Upper lobe of left lung (tissue), 6 donors: Measurements from ENCODE around the gene FNDC3B. TPM values are rescaled to one million over a fixed set of nuclear protein-coding genes. Genes with fewer than 3 reads are reported as not detected.

ENCODE experiments used
- ATAC-seq, 2 donors: fragments of 200-7000 bp; cut with Tn5 transposase; one replicate each; pipeline ENCODE4 v1.9.1; 2022; ENCODE audit warnings: mild to moderate bottlenecking in 2 of 2, moderate library complexity in 2 of 2; ENCODE audit not compliant: low FRiP score in 2 of 2
- DNase-seq, 2 donors: peaks; one replicate each; pipeline ENCODE4 v3.0.0-alpha.2; 2019 to 2020
- H3K27ac ChIP-seq, 4 donors: fragments of 200-600 bp; sonication (generic); one replicate each; pipeline ENCODE4 v1.5.1; 2016 to 2019
- H3K27me3 ChIP-seq, 4 donors: fragments of 200-600 bp; sonication (generic); one replicate each; pipeline ENCODE4 v1.5.1; 2017 to 2019
- H3K36me3 ChIP-seq, 4 donors: fragments of 200-600 bp; sonication (generic); one replicate each; pipeline ENCODE4 v1.5.1; 2016 to 2019
- H3K4me1 ChIP-seq, 4 donors: fragments of 200-600 bp; sonication (generic); one replicate each; pipeline ENCODE4 v1.5.1; 2018 to 2019
- H3K4me3 ChIP-seq, 4 donors: fragments of 200-600 bp; sonication (generic); one replicate each; pipeline ENCODE4 v1.5.1; 2017 to 2019; ENCODE audit warnings: mild to moderate bottlenecking in 2 of 4, moderate library complexity in 1 of 4
- H3K9me3 ChIP-seq, 4 donors: fragments of 200-600 bp; sonication (generic); one replicate each; pipeline ENCODE4 v1.5.1; 2018 to 2019
- CTCF ChIP-seq, 6 experiments: fragments of 450-650 bp in 4 of 6; fragments of 200-600 bp in 2 of 6; sonication (generic) in 2 of 6; IDR thresholded peaks; one replicate each; pipeline ENCODE4 v1.5.1; 2016 to 2019; ENCODE audit warnings: antibody characterized with exemption in 6 of 6
- EP300 ChIP-seq, 4 donors: sonication (generic); formaldehyde crosslinking; IDR thresholded peaks; one replicate each; pipeline ENCODE4 v1.5.1; 2017; ENCODE audit warnings: antibody characterized with exemption in 4 of 4, control low read depth in 2 of 4
- POLR2A ChIP-seq, 4 donors: fragments of 450-650 bp; IDR thresholded peaks; one replicate each; pipeline ENCODE4 v1.5.1; 2016 to 2017; ENCODE audit warnings: antibody characterized with exemption in 4 of 4, mild to moderate bottlenecking in 2 of 4
- POLR2AphosphoS5 ChIP-seq, 2 donors: sonication (generic); formaldehyde crosslinking; IDR thresholded peaks; one replicate each; pipeline ENCODE4 v1.5.1; 2017; ENCODE audit warnings: antibody characterized with exemption in 2 of 2
- WGBS, 2 donors: methylation state at CpG; one replicate each; pipeline ENCODE4 v1.1.5; 2017 to 2018; 5-methylcytosine and 5-hydroxymethylcytosine counted together
- total RNA-seq, 6 donors: library from RNA; depleted of rRNA in 4 of 6; stranded (reverse); fragments of >200 nt in 4 of 6; gene quantifications; one replicate each; pipeline versions ENCODE4 v1.1.0 to v1.2.1, GENCODE V29; 2016 to 2021
- donor health status: DM: no; HTN: no; CAD: no; lungs with moderate emphysema.
- donor health status: DM: no; HTN: yes; CAD: no; lungs with severe emphysema.

Gene FNDC3B
- total RNA-seq, 6 donors from 2014 or later = 73.3 to 167 (median 119) TPM

GRCh38 chr3:172387728-172388127, 348.4 kb downstream of the FNDC3B start:
- no peak overlapping the region for H3K27ac ChIP-seq
- TF ChIP-seq POLR2AphosphoS5 (IDR thresholded peaks at IDR 0.05) = no peak
- TF ChIP-seq EP300 (IDR thresholded peaks at IDR 0.05) = no peak
- TF ChIP-seq CTCF (IDR thresholded peaks at IDR 0.05) = no peak
- TF ChIP-seq POLR2A (IDR thresholded peaks at IDR 0.05) = no peak
- no peaks in the 10 kb centered on the region for H3K9me3 ChIP-seq
- 93 to 94% methylated on average over 4 of the region's 4 CpGs for WGBS, 2 donors
- peaks cover 0 to 11% (median 0%) of the 10 kb centered on the region in 4 donors for H3K36me3 ChIP-seq
- peaks cover 0 to 3% (median 0%) of the 10 kb centered on the region in 4 donors for H3K4me1 ChIP-seq
- H3K4me3 ChIP-seq = no peak overlapping the region
- no peak for ATAC-seq
- DNase-seq = no peak
- H3K27me3 ChIP-seq = no peaks in the 10 kb centered on the region

DNA sequence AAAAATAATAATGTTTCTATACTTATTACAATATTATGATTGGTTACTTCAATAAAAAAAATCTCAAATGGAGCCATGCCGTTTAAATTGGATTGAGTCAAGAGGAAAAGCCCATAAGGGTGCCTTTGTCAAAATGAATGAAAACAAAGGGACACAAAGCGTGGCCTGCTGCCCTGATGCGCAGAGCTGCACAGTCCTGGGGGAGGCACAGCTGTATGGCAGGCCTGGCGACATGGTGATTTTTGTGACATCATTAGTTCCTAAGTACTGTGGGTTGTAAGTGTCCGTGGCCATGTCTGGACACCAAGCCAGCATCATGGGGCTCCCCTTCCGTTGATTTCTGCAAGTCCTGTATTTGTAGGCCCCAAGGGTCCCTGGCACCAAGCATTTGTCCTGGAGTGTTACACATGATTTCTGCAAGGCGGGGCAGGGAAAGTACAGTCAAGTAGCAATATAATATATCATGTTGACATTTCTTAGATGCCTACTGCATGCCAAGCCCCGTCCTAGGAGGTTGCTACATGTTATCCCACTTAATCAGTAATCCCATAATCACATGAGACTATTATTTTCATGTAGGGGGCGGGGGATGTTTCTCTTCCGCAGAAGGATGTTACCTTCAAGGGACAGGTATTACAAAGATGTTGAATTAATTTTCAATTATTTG, 349.2 kb downstream of the FNDC3B start:
- no peak for ATAC-seq
- H3K27me3 ChIP-seq = no peaks in the 10 kb centered on the region
- H3K4me3 ChIP-seq = no peak overlapping the region
- peaks cover 0 to 18% (median 0%) of the 10 kb centered on the region in 4 donors for H3K36me3 ChIP-seq
- TF ChIP-seq POLR2AphosphoS5 (IDR thresholded peaks at IDR 0.05) (no peak), CTCF (IDR thresholded peaks at IDR 0.05) (no peak), POLR2A (IDR thresholded peaks at IDR 0.05) (no peak), EP300 (IDR thresholded peaks at IDR 0.05) (no peak)
- H3K4me1 ChIP-seq = peaks cover 0 to 3% (median 0%) of the 10 kb centered on the region in 4 donors
- no peak overlapping the region for H3K27ac ChIP-seq
- DNase-seq = no peak
- no peaks in the 10 kb centered on the region for H3K9me3 ChIP-seq
- WGBS, 2 donors = 84 to 87% methylated on average over 9 to 10 of the region's 10 CpGs

- no peak for DNase-seq
- H3K27ac ChIP-seq = no peak overlapping the region
- H3K36me3 ChIP-seq = peaks cover 0 to 14% (median 0%) of the 10 kb centered on the region in 4 donors
- WGBS, 2 donors = 92 to 98% methylated on average over 5 of the region's 5 CpGs
- H3K9me3 ChIP-seq = no peaks in the 10 kb centered on the region
- TF ChIP-seq POLR2AphosphoS5 (IDR thresholded peaks at IDR 0.05) (no peak), EP300 (IDR thresholded peaks at IDR 0.05) (no peak)
- peaks cover 0 to 3% (median 0%) of the 10 kb centered on the region in 4 donors for H3K4me1 ChIP-seq
- no peaks in the 10 kb centered on the region for H3K27me3 ChIP-seq
- ATAC-seq = no peak
- H3K4me3 ChIP-seq = no peak overlapping the region
Measured at GRCh38 chr3:172390792-172391191, 351.4 kb downstream of the FNDC3B start.

- ATAC-seq (no peak), DNase-seq (no peak)
- Histone ChIP-seq H3K4me1 (peaks cover 0 to 3% (median 0%) of the 10 kb centered on the region in 4 donors), H3K27ac (no peak overlapping the region), H3K27me3 (no peaks in the 10 kb centered on the region), H3K4me3 (no peak overlapping the region), H3K9me3 (no peaks in the 10 kb centered on the region), H3K36me3 (peaks cover 0 to 18% (median 0%) of the 10 kb centered on the region in 4 donors)
- 61 to 68% methylated on average over 5 of the region's 5 CpGs for WGBS, 2 donors
- no peak for TF ChIP-seq POLR2A (IDR thresholded peaks at IDR 0.05)
- no peak for TF ChIP-seq EP300 (IDR thresholded peaks at IDR 0.05)
- TF ChIP-seq CTCF (IDR thresholded peaks at IDR 0.05) = no peak
- no peak for TF ChIP-seq POLR2AphosphoS5 (IDR thresholded peaks at IDR 0.05)
Measured at GRCh38 chr3:172391592-172392302, 352.4 kb downstream of the FNDC3B start.

DNA sequence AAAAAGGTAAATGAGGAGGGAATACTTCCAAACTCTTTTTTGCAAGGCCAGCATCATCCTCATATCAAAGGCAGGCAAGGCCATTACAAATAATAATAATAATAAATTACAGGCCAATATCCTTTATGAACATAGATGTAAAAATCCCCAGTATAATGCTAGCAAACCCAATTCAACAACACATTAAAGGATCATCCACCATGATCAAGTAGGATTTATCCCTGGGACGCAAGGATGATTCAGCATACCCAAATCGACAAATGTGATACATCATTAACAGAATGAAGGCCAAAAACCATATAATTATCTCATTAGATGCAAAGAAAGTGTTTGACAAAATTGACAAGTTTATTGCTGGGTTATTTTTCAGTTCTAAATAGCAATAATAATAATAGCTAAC, 355.3 kb downstream of the FNDC3B start:
- Histone ChIP-seq H3K27ac (no peak overlapping the region), H3K36me3 (peaks cover 0 to 41% (median 7%) of the 10 kb centered on the region in 4 donors), H3K4me3 (no peak overlapping the region), H3K4me1 (peaks cover 0 to 3% (median 0%) of the 10 kb centered on the region in 4 donors), H3K9me3 (no peaks in the 10 kb centered on the region), H3K27me3 (no peaks in the 10 kb centered on the region)
- no peak for DNase-seq
- no peak for ATAC-seq
- WGBS, 2 donors = 96 to 100% methylated on average over 2 of the region's 2 CpGs
- TF ChIP-seq CTCF (IDR thresholded peaks at IDR 0.05) (no peak), EP300 (IDR thresholded peaks at IDR 0.05) (no peak), POLR2AphosphoS5 (IDR thresholded peaks at IDR 0.05) (no peak), POLR2A (IDR thresholded peaks at IDR 0.05) (no peak)
